ENCODE data around the gene NUDT15.
A peak's percentile ranks its signal among the peaks of the same experiment; 100 is the strongest.
"Not testable (repeated sequence)": the region's sequence is repeated elsewhere in the genome, so short reads cannot be mapped to it uniquely, and the experiment has no call there.

NUDT15 gene

DNA sequence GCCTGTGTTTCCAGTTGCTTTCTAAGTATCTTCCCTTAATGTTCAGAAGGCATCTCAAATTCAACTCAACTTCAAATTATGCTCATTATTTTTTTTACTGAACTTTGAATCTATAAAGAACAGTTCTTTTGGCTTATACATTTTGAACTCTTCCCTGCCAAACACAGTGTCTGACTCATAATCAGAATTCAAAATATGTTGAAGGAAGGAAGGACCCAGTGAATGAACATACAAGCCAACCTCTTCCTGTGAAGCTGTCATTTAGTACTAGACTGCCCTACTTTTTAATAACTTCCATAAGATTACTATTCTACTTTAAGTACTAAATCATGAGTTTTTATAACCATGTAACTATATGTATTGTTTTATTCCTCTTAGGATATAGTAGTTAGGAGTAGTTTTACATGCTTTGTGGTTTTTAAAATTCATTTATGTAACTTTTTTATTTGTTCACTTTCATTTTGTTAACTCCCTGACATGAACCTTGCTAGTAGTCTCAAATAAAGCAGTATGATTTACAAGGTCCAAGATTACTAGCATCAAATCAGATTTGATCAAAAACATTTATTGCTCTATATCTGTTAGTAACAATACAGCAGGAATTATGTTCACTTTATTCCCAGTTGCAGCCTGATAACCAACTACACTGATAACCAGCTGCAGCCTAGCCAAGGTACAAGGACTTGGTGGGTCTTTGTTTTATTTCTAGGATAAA, 6.4 kb downstream of the NUDT15 start:
- DNase-seq, result peak; percentile 70

DNA sequence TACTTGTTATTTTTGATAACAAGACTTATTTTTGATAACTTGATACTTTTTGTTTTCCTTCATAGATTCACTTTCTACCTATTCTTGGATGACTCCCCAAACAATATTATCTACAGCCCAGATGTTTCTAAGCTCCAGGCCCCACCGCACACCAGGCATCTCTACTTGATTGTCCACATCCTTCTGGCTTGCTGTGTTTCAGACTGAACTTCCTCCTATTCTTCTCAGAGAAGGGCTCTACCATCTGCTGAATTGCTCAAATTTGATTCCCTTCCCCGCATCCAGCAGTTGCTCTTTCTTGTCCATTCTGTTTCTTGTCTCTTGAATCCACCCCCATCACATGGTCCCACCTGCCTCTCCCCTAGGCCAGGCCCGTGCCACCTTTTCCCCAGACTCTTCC, 13.0 kb downstream of the NUDT15 start:
- no peak for DNase-seq

- DNase-seq, result no peak
Measured at GRCh38 chr13:48054601-48055000, 17.1 kb downstream of the NUDT15 start.

GRCh38 chr13:48055712-48056111, 18.2 kb downstream of the NUDT15 start:
- no peak for DNase-seq

GRCh38 chr13:48058536-48058935, 21.0 kb downstream of the NUDT15 start:
- DNase-seq, result not testable (repeated sequence)

DNA sequence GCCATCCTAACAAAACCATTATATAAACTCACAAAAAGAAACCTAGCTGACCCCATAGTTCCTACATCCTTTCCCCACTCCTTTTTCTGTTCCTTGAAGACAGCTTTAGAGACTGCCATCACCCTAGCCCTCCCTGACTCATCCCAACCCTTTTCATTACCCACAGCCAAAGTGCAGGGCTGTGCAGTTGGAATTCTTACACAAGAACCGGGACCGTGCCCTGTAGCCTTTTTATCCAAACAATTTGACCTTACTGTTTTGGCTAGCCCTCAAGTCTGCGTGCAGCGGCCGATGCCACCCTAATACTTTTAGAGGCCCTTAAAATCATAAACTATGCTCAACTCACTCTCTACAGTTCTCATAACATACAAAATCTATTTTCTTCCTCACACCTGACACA, 22.4 kb downstream of the NUDT15 start:
- DNase-seq, result not testable (repeated sequence)

- no peak for DNase-seq
Measured at GRCh38 chr13:48066310-48066989, 28.9 kb downstream of the NUDT15 start.

GRCh38 chr13:48068036-48068435, 30.5 kb downstream of the NUDT15 start:
- no peak for DNase-seq

DNA sequence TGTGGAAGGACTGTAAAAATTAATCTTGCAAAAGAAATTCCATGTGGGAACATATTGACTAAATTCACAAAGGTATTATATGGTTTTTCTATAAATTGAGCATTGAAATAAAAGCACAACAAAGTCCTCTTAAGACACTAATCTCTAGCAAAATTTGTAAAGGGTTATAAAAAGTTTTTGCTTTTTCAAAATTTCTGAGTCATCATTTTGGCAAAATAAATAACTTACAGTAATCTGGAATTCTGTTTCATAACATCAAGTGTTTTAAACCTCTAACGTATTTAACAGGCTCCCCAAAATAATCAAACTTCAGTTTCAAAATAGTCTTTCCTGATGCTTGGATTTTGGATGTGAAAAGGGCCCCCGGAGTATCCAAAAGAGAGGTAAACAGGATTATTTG, 31.4 kb downstream of the NUDT15 start:
- DNase-seq, result no peak

DNA sequence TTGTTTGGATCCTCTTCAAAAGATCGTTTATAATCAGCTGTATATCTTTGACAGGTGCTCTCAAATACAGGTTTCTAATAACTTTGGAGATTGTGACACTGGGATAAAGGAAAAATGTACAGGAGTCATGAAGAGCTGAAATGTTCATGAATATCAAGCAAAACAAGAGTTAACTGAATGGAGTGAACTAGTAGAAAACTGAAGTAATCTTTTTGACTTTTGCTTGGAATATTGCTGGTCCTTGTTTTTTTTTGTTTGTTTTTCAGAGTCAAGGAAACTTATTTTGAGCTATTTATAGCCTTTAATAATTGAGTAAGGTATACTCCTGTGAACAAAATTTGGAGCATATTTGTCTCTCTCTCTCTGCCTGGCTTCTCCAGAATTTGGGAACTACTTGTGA, 32.0 kb downstream of the NUDT15 start:
- no peak for DNase-seq

- no peak for DNase-seq
Measured at GRCh38 chr13:48070942-48071341, 33.4 kb downstream of the NUDT15 start.

DNA sequence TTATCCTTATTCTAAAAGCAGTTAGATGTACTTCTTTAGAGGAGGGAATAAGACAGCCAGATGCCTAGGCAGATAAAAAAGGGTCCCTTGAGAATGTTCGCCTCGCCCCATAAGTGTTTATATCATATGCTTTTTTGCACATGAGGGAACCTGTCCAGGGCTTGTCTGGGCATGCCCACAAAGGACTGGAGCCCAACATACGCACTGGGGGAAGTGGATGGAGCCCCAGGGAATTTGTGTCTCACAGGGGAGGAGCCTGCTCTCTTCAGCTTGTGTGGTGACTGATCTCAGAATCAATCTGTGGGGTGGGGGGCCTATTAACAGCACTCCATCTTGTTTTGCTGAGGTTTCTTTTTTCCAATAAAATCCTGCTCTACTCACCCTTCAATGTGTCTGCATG, 34.8 kb downstream of the NUDT15 start:
- no peak for DNase-seq

DNA sequence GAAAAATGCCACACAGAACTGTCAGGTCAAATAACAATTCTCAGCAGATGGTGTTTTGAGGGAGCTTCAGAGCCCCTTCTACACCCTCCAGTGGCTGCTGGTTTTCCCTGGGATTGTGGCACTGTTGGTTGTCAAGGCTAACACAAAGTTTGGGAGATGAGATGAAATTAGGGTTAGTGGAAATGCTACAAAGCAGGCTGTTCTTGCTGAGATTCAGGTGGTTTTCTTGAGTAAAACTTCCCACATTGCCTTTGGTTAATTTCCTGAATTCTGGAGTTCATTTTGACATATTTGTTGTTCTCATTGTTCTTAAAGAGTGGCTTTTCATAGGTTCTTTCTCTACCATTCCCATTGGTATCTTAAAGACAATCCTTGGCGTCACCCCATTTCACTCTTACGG, 35.3 kb downstream of the NUDT15 start:
- no peak for DNase-seq

DNA sequence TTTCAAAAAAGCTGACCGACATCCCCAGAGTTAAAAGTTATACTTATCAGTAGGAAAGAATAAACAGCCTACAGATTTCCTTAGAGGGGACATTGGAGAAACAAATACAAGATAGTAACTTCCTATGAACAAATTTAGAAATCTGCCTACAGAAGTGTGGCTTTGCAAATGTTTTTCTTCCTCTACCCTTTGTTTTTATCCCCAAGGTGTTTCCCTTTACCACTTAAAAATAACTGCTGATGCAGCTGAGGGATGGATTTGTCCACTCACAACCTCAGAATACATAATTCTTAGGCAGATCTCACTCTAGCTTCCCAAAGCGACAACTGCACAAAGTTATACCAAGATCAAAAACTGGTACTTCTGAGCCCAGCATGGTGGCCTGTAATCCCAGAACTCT, 36.5 kb downstream of the NUDT15 start:
- DNase-seq, result no peak

DNA sequence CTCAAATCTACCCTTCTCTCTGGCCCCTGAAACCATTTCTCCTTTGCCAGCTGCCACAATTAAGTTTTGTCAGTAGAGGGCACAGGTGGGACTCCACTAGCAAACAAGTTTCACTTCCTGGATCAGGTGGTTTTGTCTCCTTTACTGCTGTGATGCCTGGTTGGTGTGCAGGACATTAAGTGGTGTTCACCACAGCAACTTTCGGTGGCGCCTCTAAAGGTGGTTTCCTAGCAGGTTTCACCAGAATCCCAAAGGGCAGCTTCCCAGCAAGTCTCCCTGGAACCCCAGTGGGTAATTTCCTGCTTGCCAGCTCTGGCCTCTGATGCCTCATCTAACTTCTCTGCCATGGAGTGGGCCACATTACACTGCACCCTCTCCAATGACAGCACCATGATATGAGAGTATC, 40.7 kb downstream of the NUDT15 start:
- DNase-seq, result no peak

GRCh38 chr13:48081739-48082138, 44.2 kb downstream of the NUDT15 start:
- DNase-seq, result no peak

GRCh38 chr13:48086272-48086671, 48.7 kb downstream of the NUDT15 start:
- no peak for DNase-seq

DNA sequence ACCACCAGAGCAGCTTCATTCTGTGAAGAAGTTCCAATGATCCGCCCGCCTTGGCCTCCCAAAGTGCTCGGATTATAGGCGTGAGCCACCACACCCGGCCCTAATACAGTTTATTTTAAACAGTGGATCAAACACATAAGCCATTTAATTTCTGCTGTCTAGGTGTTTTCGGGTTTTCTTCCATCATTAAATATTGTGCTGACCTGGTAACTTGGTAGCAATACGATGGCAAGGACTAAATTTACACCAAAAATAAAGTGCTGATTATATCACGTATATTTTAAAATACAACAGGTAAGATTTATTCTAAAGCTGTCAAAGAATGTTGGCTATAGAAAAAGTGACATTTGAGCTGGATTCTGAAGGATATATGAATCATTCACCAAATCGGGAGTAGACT, 56.1 kb downstream of the NUDT15 start:
- DNase-seq, result no peak

DNA sequence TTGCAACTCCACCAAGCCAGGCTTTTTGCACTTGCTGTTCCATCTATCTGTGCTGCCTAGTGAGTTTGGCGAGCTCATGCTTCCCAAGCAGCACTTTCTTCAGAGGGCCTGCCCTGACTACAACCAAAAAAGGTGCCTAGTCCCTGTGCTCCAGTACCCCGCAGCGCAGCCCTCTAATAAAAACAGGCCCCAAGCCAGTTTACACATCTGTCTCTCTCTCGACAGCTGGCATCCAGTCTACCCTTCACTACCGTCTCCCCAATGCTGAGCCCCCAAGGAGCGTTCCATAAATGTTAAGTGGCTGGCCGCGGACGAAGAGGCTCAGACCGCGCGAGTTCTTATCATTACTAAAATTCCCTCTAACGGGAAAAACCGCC, 56.9 kb downstream of the NUDT15 start:
- DNase-seq, result no peak

DNA sequence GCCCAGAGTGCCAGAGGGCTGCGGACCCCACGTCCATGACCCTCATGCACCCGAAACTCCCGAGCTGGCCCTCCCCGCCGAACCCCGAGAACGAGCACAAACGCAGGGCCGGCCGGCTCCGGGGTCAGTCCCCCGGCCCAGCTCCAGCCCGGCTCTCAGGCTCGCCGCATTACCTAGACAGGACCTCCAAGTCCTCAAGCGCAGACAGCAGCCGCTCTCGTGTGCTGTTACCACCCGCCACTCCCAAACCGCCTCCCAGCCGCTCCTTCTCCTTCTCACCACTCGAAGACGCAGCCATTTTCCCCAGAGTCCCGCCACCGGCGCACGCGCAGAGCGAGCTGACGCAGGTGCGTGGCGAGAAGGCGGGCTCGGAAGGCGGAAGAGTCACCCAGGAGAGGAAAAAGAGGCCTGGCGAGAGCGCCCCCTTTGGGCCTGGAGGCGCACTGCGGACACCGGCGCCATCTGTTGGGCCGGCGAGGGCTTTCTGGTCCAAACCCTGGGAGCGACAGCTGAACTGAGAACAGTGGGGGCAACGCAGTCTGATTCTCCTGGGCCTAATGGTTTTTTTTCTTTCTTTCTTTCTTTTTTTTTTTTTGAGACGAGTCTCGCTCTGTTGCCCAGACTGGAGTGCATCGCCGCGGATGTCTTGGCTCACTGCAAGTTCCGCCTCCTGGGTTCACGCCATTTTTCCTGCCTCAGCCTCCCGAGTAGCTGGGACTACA, 57.4 kb downstream of the NUDT15 start, which contains the start of gene MED4:
Gene MED4 (minus strand): TSS at position 324 of the 722 bp plus-strand sequence. CDS start 26 bp downstream, at position 298.
- peak; percentile 93 for DNase-seq

GRCh38 chr13:48096670-48097069, 59.1 kb downstream of the NUDT15 start:
- no peak for DNase-seq

All from fibroblast of skin of right quadriceps (primary cell).